Activated CD8-positive, alpha-beta memory T cell treated with anti-CD3 and anti-CD28 coated beads, Interleukin-2, amount 50 U/mL, for 48 hours (primary cell): ENCODE results near the gene FBXL15.

ENCODE experiments used
- DNase-seq: peaks from one replicate; pipeline ENCODE4 v3.0.0-alpha.2; 2020

The FBXL15 gene

GRCh38 chr10:102457591-102458150 lies 37.0 kb downstream of the FBXL15 start:
- no peak for DNase-seq

DNA sequence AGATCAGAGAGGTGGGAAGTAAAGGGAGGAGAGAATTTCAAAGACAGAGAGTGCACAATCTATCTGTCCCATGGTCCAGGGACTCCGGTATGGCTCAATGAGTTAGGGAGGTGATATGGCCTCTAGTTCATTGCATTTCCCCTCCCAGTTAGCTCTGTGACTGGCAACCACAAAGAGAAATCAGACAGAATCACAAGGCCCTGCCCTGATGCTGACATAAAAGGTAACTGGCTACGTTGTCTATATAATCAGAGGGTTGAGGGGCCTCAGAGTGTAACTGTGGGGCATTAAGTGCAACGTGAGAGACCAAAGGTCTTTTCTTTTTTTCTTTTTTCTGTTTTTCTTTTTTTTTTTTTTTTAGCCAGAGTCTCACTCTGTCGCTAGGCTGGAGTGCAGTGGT lies 38.0 kb downstream of the FBXL15 start:
- DNase-seq: no peak

GRCh38 chr10:102460836-102461186 lies 40.2 kb downstream of the FBXL15 start:
- peak; percentile 69 for DNase-seq

DNA sequence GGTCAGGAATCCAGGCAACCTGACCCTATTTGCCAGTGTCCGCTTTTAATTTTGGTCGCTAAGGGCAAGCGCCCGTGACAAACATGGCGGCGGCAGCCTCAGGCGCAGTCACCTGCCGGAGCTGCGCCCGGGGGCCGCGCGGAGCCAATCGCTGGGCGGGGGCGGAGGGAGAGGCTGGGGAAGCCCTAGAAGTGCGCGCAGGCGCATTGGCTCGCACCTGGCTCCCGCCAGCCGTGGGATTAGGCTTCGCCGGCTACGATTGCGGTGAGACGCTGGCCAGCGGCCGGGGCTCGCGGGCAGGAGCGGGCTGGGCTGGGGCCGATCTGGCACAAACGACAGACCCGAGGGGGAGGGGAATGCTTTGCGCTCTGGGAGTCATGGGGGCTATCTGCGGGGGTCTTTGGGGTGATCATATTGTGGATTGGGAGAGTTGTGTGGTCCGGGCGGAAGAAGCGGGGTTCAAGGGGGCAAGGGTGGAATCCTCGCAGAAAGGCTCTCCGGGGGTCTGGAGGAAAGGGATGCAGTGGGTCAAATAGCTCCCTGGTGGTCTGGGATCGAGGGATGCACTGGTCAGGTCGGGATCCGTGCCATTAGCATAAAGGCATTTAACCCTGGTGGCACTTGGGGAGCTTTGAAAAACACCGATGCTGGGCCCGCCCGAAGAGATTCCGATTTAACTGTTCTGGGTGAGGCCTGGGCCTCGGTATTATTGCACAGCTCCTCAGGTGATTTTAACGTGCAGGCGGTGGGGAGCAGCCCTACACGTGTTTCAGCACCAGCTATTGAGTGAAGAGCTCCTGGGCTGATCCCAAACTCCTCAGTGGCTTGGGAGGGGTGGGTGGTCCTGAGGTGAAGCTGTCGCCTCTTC lies 40.8 kb downstream of the FBXL15 start:
- peak; percentile 97 for DNase-seq

DNA sequence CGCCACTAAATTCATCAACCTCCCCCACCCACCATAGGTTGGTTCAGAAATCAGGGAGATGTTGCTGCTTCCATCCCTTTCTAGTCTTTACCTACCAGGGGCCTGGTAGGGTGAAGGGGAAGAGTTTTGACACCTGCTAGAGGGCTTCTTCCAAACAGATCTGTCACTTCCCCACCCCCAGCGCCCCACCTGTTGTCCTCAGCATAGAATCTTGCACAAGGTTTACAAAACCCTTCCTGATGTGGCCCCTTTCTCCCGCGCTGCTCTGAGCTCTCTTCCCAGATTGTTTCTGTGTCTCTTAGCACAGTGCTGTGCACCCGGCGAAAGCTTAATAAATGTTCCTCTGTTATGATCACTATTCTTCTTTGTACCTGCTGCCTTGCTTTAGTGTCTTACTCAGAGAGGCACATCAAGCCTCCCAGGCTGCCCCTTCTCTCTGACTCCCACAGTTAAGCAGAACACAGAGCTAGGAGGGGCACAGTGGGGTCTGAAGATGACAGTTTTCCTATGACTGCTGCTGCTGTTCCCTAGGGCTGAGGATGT lies 41.9 kb downstream of the FBXL15 start:
- DNase-seq: no peak

- DNase-seq: no peak
These were observed 43.3 kb downstream of the FBXL15 start for GRCh38 chr10:102463983-102464382.

GRCh38 chr10:102465466-102465865 lies 44.8 kb downstream of the FBXL15 start:
- no peak for DNase-seq

DNA sequence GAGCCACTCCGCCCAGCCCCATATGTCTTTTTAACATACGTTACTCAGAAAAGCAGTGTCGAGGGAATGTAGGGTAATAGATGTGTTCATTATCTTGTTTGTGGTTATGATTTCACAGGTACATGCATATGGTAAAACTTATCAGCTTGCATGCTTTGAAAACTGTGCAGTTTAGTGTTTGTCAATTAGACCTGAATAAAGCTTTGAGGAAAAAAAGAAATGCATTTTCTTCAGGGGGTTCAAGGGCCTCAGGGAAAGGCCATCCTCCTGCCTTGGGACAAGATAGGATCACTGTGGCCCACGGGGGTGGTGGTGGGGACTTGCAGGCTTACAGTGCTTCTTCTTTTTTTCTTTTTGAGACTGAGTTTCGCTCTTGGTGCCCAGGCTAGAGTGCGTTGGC lies 46.7 kb downstream of the FBXL15 start:
- DNase-seq: no peak

- DNase-seq: no peak
These were observed 47.4 kb downstream of the FBXL15 start for GRCh38 chr10:102467971-102468438.

- DNase-seq: no peak
These were observed 48.0 kb downstream of the FBXL15 start for GRCh38 chr10:102468683-102469082.

DNA sequence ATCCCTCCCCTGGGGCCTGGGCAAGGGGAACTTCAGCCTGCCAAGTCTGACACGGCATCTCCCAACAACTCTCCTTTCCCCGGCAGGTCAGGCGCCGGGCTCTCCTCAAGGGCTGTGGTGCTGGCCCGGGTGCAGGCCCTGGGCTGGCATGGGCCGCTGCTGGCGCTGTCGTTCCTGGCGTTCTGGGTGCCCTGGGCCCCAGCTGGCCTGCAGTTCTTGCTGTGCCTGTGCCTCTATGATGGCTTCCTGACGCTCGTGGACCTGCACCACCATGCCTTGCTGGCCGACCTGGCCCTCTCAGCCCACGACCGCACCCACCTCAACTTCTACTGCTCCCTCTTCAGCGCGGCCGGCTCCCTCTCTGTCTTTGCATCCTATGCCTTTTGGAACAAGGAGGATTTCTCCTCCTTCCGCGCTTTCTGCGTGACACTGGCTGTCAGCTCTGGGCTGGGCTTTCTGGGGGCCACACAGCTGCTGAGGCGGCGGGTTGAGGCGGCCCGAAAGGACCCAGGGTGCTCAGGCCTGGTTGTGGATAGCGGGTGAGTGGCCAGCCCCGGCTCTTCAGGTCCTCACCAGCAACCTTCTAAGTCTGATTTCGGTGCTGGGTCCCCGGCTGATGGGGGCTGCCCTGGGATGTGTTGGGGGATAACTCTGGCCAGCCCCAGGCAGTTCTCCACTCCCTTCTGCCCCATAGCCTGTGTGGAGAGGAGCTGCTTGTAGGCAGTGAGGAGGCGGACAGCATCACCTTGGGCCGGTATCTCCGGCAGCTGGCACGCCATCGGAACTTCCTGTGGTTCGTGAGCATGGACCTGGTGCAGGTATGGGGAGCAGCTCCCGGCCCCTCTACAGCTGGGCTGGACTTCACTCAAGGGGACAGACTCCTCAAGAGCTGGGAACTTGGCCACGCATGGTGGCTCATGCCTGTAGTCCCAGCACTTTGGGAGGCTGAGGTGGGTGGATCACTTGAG lies 50.2 kb downstream of the FBXL15 start:
- DNase-seq: no peak
